GM18861 (cell line): ENCODE measurements around the gene NAGPA.
"Not testable (repeated sequence)": the region's sequence is repeated elsewhere in the genome, so short reads cannot be mapped to it uniquely, and the experiment has no call there.

ENCODE experiments used
- ATAC-seq: cut with Tn5 transposase; IDR thresholded peaks from one replicate; pipeline ENCODE4 v1.9.1; 2021; ENCODE audit not compliant: unreplicated experiment

The NAGPA gene

DNA sequence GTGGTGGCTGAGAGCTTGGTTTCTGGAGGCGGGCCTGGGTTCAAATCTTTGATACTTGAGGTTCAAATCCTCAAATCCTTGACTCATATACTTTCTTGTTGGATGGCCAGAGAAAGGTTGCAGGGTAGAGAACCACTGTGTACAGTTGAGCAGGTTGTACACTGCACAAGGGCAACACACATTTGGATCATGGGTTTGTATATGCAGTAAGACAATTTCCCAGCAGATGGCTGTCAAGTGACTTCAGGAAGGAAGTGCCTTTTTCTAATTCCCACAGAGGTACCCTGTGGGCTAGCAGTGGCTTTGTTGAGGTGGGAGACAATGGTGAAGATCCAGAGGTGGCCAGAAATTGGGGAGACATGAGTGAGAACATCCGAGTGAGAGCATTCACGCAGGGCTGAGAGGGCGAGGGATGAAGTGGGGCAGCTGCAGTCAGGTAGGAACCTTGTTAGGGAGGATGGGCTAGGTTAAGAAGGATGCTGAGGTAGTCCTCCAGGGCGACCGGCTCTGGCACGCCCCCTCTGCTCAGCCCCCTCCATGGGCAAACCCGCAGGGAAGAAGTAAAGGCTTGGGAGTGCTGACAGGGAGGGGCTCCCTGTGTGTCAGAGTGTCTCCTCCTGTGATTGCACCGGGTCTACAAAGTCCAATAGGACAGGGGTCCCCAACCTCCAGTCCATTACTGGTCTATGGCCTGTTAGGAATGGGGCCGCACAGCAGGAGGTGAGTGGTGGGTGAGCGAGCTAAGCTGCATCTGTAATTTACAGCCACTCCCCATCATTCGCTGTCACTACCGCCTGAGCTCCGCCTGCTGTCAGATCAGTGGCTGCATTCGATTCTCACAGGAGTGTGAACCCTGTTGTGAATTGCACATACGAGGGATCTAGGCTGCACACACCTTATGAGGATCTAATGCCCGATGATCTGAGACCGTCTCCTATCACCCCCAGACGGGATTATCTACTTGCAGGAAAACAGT is 29.3 kb upstream of the NAGPA start:
- no peak for ATAC-seq

- no peak for ATAC-seq
Observed at GRCh38 chr16:5062051-5062450, 28.3 kb upstream of the NAGPA start.

GRCh38 chr16:5060073-5060641 is 26.4 kb upstream of the NAGPA start:
- ATAC-seq = no peak

DNA sequence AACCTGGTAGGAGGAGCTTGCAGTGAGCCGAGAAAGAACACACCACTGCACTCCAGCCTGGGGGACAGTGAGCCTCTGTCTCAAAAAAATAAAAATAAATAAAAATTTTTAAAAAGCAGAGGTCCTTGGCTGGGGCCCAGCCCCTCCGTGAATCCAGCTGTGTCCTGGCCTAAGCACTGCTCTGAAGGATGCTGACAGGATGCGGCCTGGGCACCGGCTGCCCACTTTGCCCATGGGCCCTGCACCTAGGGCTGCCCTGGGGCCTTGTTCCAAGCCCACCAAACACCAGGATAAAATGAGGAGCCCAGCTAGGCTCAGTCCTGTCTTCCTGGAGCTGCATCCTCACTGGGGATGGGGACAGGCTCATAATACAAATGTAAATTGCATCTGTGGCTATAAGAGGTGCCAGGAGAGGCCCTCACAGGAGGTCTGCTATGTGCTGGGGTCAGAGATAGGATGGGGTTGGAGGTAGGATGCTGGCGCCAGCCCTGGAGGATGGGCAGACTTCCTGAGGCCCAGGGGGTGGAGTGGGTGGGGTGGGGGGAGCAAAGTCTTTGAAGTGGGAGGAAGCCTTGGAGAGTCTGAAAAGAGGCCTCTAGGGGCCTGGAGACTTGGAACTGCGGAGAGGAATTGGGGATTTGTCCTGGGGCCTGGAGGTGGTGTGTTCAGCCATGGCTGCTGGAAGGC is 25.8 kb upstream of the NAGPA start:
- no peak for ATAC-seq

DNA sequence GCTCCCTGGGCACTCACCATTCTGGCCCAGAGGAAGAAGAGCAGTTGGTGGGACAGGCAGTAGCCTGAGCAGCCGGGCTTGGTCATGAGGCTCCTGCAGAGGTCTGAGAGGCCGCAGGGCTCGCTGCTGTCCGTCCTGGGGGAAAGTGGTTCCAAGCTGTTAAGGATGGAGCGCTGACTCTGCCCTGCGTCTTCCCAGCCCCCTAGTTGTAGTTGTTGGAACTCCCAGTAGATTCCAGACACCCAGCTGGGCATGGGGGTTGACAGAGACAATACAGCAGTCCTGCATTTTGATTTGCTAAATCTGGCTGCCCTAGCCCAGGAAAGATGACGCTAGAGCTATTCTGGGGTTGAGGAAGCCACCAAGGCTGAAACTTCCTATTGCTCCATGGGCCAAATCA is 24.7 kb upstream of the NAGPA start:
- no peak for ATAC-seq

DNA sequence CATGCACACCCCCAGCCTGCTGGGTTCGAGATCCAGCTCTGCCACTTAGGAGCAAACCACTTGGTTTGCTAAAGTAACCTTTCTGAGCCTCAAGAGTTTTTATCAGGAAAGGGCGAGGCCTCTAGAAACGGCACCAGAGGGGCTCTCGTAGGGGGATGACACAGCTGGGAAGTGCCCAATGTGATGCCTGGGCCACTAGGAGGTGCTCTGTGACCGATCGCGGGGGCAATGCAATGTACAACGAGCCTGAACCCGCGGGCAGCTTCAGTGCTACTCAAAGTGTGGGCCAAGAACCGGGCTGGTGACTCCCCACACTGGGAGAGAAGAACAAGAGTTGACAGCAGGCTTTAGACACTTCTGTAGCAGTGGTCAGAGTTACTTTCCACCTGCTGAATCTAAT is 22.6 kb upstream of the NAGPA start:
- ATAC-seq = no peak

DNA sequence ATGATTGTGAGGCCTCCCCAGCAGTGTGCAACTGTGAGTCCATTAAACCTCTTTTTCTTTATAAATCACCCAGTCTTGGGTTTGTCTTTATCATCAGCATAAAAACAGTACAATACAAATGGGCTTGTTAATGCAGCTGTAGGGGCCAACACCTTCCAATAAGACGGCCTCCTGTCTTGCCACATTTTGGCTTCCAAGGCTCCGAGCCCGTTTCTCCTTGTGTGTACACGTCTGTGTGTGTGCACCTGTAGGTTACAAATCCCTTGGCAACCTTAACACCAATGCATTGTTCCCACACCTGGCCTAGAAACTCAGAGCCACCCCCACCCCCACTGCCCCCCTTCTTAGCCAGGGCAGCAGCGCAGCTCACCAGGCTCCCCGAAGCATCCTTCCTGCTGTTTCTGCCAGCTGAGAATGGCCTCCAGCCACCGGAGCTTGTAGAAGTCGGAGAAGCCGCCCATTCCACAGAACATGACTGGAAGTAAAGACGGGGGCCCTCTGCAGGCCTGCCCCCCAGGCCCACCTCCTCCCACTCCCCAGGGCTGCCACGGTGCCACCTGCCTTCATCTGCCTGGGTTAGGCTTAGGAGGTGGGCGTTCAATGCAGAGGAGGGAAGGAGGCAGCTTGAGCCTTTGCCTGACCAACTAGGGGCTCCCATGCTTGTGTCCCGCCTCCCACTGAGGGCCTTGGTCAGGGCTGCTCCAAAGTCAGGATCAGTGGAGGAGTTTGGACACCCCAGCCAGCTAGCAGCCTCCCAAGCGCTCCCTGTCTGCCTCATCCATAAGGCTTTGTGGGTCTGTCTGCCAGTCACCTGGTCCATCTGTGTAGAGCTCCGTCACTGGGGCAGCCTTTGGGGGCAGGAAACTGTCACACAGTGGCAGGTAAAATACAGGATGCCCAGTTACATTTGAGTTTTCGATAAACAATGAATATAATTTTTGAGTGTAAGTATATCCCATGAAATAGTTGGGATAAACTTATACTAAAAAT is 21.4 kb upstream of the NAGPA start:
- ATAC-seq = no peak

- no peak for ATAC-seq
Observed at GRCh38 chr16:5046914-5047313, 13.2 kb upstream of the NAGPA start.

DNA sequence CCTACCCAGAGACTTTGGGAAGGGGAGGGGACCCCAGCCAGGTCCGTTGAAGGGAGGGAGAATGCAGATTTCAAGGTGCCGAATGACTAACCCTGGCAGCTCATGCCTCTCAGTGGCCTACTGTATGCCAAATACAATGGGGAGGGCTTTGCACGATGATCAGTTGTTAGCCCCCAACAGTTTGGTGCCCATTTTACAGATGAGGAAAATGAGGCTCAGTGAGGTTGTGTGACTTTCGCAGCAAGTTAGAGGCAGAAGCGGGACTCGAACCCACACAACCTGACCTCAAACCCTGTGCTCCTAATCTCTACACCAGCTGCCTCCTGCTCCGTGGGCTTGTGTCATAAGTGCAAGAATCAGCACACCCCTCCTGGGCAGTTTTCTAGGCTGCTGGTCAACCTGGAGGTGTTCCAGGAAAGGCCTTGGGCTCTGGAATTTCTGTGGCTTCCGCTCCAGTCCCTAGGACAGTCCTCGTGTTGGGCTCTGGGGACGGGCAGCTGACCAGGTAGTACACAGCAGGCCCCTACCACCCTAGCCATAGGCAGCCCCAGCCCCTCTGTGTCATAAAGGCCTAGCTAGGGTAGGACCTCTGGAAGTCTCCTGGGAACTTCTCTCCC is 11.9 kb upstream of the NAGPA start:
- ATAC-seq = no peak

DNA sequence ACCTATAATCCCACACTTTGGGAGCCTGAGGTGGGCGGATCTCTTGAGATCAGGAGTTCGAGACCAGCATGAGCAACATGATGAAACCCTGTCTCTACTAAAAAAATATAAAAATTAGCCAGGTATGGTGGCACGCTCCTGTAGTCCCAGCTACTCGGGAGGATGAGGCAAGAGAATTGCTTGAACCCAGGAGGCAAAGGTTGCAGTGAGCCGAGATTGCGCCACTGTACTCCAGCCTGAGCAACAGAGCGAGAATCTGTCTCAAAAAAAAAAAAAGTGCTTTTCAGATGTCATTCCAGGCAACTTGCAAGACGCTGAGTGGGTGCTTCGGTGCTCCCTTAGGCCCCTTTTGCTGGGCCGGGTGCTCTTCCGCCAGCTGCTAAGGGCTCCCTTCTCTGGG is 10.8 kb upstream of the NAGPA start:
- not testable (repeated sequence) for ATAC-seq

DNA sequence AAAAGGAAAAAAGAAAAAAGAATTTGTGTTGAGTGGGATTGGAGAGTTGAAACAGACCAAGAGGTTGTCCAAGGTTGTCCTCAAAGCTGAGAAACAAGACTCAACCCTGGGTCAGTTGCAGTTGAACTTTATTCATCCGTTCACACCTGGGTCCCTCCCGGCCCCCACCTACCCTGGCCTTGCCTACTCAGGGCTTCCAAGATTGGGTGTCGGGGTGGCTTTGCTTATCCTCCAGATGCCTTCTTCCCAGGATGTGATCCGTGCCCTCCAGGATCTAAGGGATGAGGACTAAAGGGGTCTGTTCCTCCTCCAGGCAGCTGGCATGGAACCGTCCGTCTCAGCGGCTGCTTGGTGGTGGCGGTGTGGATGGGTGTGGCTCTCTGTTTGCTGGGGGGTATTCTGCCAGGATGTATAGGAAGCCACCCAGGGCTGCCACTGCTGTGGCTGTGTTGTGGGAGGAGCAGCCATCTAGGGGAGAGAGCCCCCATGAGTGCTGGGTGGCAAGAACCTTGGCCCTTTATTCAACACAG is 10.3 kb upstream of the NAGPA start:
- ATAC-seq = no peak

DNA sequence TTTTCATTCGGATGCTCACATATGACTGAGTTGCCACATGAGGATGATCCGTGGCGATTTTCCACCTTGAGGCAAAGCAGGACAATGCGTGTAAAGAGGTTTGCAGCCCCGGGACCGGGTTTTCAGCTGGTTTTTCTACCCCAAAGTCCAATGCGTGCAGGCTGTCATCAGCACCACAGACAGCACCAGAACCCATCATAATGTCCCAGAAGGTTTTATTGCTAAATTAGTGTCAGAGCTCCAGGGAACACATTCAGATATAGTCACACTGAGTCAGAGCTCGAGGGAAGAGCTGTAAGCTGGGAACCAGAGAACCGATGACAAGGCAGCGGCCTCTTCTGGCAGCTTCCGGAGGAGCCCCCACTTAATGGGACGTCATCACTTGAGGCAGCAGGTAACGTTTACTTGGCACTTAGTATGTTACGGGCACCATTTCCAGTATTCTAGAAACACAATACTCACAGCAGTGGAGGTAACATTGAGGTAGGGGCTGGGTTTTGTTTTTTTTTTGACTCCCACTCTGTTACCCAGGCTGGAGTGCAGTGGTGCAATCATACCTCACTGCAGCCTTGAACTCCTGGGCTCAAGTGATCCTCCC is 8.9 kb upstream of the NAGPA start:
- ATAC-seq = no peak

DNA sequence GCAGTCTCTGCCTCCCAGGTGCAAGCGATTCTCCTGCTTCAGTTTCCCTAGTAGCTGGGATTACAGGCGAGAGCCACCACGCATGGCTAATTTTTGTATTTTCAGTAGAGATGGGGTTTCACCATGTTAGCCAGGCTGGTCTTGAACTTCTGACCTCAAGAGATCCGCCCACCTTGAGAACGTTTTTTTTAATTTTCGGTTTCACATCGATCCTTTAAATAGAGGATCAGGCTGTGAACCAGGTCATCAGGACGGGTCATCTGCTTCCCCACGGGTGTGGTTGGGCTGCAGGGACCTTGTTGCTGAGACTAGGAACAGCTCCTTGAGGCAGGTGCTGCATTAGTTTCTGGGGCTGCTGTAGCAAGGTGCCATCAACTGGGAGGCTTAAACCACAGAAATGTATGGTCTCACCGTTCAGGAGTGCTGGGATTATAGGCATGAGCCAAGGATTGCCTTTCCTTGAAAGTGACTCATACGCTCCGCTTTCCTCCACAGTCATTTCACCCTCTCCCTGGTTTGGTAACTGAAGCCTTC is 7.9 kb upstream of the NAGPA start:
- no peak for ATAC-seq

DNA sequence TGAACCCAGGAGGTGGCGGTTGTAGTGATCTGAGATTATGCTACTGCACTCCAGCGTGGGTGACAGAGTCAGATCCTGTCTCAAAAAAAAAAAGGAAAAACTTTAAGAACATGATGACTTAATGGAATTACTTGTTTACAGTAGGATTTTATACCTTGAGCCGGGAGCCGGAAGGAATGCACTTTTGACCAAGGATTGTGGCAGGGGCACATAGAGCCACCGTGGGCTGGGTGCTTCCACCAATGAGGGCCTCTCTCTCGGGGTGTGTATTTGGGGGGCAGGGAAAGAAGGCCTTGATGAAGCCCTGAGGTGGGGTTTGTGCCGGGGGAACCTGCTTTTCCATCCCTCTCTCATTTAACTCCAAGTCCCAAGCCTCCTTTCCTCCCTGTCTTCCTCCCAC is 6.7 kb upstream of the NAGPA start:
- ATAC-seq = no peak

GRCh38 chr16:5036228-5037156 is 2.8 kb upstream of the NAGPA start:
- no peak for ATAC-seq

DNA sequence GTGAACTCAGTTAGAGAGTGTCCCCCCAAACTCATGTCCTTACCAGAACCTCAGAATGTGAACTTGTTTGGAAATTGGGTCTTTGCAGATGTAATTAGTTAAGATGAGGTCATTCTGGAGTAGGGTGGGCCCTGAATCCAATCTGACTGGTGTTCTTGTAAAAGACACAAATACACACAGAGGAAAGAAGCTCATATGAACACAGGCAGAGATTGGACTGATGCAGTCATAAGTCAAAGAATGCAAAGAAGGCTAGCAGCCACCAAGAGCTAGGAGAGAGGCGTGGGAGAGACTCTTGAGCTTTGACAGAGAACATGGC is 2.1 kb upstream of the NAGPA start:
- ATAC-seq = no peak

DNA sequence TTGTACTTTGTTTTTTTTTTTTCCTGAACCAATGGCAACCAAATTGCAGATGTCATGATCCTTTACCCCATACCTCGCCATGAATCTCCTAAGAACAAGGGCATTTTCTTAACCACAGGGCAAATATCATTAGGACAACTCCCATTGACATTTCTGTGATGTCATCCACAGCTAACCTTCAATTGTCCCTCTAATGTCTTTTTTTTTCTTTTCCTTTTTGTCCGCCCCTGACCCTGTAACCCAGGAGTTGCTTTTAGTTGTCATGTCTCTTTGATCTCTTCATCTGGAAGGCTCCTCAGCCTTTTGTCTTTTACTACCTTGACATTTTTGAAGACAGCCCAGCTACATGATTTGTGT is 410 bp upstream of the NAGPA start:
- ATAC-seq = no peak

DNA sequence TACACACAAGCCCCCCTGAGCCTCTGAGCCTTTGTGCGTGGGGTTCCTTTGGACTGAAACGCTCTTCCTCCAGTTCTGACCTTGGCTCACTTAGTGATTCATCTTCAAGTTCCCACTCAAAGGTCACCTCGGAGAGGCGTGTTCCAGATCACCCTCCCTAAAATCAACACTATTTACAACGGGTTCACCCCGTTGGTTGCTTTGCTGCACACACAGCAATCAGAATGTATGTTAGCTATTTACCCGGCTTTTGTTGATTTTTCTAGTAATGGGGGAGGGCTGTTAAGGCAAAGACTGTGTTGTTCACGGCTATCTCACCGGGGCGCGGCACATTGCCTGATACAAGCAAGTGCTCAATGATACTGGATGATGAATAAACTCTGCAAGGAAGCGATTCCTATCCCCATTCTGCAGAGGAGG is 977 bp downstream of the NAGPA start:
- ATAC-seq = no peak

- no peak for ATAC-seq
Observed at GRCh38 chr16:5031601-5032000, 2.1 kb downstream of the NAGPA start.
